SIG-M5 treated with dmso at 0.1 percent for 504 hours (cell line): ENCODE results near the gene ZNF226.
"Not testable (repeated sequence)": the region's sequence is repeated elsewhere in the genome, so short reads cannot be mapped to it uniquely, and the experiment has no call there.

Experiments
- DNase-seq: peaks from one replicate; lab custom pipeline; 2025; ENCODE audit not compliant: unreplicated experiment; lab: John Stamatoyannopoulos, UW

Gene ZNF226

DNA sequence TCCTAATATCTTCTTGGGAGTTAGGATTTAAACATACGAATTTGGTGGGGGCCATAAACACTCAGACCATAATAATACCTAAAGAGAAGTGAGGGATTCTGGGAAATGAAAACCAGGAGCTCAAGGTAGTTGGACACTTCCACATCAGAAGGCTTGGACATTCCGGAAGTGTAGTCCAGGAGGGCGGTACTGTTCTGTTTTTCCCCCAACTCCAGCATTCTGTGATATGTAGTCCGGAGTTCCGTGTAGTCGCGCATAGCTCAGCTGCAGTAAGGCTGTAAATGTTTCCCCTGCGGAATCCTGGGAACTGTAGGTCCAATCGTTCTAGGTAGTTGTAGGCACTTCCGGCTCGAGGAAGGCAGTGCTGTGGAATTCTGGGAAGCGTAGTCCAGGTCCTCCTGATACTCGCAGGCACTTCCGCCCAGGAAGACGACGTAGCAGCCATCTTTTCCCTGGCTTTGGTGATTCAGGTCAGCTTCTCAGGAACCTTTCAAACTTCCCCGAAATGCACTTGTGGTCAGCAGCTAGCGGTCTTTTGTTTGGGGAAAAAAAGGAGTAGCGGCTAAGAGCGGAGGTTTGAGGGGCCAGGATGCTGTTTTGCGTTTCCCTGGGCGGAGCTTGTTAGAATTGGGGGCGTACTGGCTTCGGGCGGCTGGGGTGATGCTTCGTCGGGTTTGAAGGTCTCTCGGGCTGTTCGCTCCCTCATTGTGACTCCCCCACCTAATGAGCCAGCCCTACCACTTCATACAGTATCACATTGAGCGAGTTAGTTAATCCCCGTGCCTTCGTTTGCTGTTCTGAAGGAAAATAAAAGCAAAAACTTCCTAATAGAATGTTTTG lies at the start of gene ZNF226:
TSS of gene ZNF226 (plus strand) at position 428 of the 840 bp plus-strand sequence. CDS start 4,981 bp downstream, outside the sequence.
- DNase-seq = peak; percentile 98

DNA sequence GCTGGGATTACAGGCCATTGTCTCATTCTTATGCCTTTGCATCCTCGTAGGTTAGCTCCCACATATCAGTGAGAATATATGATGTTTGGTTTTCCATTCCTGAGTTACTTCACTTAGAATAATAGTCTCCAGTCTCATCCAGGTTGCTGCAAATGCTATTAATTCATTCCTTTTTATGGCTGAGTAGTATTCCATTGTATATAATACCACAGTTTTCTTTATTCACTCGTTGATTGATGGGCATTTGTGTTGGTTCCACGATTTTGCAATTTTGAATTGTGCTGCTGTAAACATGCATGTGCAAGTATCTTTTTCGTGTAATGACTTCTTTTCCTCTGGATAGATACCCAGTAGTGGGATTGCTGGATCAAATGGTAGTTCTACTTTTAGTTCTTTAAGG lies 43.7 kb upstream of the ZNF226 start:
- DNase-seq = not testable (repeated sequence)

DNA sequence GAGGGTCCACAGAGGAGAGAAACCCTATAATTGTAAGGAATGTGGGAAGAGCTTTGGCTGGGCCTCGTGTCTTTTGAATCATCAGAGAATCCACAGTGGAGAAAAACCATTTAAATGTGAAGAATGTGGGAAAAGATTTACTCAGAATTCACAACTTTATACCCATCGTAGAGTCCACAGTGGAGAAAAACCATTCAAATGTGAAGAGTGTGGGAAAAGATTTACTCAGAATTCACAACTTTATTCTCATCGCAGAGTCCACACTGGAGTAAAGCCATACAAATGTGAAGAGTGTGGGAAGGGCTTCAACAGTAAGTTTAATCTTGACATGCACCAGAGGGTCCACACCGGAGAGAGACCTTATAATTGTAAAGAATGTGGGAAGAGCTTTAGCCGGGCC lies 32.9 kb upstream of the ZNF226 start:
- DNase-seq = no peak

DNA sequence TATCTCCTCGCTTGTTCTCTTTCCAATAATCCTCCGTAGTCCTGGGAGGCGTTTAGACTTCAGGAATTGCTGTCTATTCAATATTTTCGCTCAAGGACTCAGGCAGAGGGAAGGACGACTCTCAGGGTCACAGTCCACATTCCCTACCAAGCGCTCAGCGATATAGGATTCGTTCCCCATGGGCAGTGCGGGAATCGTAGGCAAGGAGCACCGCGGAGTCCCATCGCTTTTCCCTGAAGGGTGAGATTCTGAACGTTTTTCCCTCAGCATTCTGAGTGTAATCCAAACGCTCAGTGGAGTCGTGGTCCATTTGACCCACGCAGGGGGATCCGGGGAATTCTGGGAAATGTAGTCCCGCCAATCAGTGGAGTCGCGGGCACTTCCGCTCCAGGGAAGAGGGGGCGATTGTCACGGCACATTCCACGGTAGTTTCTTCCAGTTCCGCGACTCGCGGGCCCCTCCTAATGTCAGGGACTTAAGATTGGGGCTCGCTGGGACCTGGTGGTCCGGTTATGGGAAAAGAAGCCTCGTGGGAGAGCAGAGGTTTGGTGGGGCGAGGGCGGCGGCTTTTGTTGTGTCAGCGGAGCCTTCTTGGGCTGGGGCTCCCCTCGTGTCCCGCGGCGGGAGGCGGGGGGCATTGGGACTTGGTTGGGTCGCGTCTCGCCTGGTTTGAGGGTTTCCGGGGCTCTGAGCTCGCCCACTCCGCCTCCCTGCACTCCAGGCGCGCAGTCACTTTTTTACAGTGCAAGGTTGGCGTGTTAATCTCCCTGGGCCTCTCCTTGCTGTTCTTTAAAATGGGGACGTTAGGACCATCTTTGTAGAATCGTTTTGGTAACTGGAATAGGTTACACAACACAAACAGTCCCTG lies 23.5 kb upstream of the ZNF226 start, which contains the start of gene ZNF234:
TSS of gene ZNF234 (plus strand) at position 364 of the 868 bp plus-strand sequence. CDS start 3,079 bp downstream, outside the sequence.
- DNase-seq = peak; percentile 49

DNA sequence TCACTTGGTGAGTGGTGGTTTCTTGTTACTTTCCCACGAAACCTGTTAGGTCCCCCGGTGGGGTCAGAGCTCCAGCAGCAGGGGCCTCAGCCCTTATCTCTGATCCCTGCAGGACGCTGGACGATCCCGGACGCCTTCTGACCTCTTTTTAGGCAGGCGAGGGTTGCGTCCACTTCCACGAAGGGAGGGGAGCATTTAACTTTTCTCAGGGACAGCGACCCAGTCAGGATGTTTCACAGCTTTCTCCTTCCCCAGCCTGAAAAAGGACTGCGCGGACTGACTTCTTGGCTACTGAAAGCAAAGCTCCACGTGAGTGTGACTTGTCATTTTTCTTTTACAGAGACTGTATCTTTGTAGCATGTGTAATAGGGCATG lies 22.9 kb upstream of the ZNF226 start:
- DNase-seq = no peak

DNA sequence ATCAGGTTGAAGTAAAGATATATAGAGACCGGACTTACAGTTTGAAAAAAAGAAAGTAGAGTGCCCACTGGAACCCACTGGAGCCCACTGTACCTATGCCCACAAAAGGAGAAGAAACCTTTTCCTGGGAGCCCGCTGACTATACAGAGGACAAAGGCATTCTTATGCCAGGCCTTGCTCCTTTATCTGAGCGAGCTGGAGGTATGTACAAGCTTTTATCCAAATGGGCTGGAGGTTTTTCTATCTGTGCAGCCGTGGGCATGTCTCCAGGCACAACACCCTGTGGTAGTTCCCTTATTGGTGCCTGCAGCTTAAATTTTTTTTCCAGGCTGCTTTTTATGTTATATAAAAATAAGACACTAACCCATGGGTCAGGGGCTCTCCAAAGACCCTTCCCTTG lies 15.1 kb upstream of the ZNF226 start:
- DNase-seq = no peak

DNA sequence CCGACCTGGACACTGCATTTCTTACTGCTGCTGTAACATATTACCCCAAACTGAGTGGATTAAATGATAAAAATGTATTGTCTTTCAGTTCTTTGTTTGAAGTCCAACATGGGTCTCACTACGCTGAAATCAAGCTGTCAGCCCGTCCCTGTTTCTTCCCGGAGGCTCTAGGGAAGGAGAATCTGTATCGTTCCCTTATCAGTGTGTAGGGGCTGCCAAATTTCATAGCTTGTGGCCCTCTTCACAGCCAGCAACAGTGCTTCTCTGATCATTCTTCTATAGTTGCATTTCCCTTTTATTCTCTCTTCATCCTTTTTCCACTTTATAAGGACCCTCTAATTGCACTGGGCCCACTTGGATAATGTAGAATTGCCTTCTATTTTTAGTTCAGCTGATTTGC lies 13.4 kb upstream of the ZNF226 start:
- DNase-seq = no peak

DNA sequence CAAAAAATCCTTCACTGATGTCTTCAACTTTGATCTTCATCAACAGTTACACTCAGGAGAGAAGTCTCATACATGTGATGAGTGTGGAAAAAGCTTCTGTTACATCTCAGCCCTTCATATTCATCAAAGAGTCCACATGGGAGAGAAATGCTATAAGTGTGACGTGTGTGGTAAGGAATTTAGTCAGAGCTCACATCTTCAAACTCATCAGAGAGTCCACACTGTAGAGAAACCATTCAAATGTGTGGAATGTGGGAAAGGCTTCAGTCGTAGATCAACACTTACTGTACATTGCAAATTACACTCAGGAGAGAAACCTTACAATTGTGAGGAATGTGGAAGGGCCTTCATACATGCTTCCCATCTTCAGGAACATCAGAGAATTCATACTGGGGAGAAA lies 8.4 kb upstream of the ZNF226 start:
- DNase-seq = no peak

DNA sequence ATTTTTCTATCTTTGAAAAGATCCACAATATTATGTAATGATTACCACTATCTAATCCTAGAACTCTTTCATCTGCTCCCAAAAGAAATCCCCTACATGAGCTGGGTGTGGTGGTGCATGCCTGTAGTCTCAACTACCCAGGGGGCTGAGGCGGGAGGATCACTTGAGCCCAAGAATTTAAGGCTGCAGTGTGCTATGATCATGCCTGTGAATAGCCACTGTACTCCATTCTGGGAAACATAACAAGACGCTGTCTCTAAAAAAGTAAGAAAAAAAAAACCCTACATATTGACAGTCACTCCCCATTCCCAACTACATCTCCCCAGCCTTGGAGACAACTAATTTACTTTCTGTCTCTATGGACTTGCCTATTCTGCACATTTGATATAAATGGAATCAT lies 1.1 kb upstream of the ZNF226 start:
- no peak for DNase-seq

DNA sequence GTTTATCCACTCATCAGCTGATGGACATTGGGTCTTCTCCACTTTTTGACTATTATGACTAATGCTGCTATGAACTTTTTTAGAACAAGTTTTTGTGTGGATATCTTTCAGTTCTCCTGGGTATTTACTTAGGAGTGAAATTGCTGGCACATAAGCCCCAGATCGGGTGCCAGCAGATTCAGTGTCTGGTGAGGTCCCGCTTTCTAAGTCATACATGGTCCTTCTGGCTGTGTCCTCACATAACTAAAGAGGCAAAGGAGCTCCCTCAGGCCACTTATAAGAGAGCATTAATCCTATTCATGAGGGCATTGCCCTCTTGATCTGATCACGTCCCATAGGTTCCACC lies 600 bp upstream of the ZNF226 start:
- DNase-seq = no peak

DNA sequence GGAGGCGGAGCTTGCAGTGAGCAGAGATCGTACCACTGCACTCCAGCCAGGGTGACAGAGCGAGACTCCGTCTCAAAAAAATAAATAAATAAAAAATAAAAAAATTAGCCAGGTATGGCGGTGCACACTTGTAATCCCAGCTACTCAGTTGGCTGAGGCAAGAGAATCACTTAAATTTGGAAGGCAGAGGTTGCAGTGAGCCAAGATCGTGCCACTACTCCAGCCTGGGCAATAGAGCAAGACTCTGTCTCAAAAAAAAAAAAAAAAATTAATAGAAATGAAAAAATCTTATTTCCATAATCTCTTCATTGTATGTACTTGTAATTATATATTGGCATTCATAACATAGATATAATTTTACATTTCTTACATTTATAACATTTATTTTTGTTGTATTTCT lies 5.8 kb downstream of the ZNF226 start:
- not testable (repeated sequence) for DNase-seq

DNA sequence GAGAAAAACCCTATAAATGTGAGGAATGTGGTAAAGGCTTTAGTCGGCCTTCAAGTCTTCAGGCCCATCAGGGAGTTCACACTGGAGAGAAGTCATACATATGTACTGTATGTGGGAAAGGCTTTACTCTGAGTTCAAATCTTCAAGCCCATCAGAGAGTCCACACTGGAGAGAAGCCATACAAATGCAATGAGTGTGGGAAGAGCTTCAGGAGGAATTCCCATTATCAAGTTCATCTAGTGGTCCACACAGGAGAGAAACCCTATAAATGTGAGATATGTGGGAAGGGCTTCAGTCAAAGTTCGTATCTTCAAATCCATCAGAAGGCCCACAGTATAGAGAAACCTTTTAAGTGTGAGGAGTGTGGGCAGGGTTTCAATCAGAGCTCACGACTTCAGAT lies 11.7 kb downstream of the ZNF226 start:
- no peak for DNase-seq

DNA sequence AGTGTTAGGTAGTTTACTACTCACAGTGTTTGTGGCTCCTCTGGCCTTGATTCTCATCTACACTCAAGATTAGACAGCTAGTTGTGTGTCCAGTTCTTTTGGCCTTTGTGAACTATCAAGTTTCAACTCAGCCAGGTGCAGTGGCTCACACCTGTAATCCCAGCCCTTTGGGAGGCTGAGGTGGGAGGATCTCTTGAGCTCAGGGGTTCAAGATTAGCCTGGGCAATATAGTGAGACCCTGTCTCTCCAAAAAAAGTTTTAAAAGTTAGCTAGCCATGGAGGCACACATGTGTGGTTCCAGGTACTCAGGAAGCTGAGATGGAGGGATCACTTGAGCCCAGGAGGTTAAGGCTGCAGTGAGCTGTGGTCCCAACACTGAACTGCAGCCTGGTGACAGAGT lies 16.1 kb downstream of the ZNF226 start:
- DNase-seq = no peak

DNA sequence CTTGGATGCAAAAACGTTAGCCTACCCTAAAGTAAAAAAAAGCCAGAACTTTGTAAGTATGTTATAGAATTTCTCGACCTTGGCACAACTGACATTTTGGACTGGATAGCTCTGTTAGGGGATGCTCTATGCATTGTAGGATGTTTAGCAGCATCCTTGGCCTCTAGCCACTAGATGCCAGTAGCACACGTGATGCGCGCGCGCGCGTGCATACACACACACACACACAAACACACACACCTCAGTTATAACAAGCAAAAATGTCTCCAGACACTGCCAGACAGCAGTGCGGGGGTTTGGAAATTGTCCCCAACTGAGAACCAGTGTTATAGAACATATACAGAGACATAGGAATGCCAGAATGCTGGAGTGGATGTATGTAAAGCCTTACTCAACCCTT lies 17.2 kb downstream of the ZNF226 start:
- DNase-seq = no peak

DNA sequence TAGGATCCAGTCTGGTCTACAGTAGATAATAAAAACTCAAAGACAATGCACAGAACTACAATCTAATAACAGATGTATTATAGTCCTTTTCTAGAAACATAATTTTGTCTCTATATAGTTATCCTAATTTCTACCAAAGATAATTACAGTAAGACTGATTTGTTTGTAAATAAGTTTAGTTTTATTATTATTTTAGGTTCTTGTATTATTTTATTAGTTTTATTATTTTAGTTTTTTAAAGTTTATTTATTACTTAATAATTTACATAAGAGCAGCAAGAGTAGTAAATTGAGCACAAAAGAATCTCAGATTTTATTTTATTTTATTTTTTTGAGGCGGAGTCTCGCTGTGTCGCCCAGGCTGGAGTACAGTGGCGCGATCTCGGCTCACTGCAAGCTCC lies 25.1 kb downstream of the ZNF226 start:
- DNase-seq = no peak

DNA sequence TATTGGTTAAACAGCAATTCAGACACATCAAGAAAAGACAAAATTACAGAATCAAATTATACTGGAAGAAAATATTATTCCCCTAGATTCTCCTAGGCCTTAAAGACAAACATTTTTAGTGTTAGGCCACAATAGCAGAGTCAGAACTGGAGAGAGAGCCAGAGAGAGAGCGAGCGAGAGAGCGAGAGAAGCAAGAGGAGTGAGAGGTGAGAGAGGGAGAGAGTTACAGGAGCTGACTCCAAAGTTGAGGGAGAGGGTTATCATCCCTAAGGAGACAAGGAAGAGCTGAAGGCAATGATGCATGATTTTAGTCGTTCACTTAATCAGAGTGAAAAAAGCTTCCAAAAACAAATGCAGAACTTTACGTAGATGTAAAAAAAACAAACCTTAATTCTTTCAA lies 27.2 kb downstream of the ZNF226 start:
- no peak for DNase-seq

DNA sequence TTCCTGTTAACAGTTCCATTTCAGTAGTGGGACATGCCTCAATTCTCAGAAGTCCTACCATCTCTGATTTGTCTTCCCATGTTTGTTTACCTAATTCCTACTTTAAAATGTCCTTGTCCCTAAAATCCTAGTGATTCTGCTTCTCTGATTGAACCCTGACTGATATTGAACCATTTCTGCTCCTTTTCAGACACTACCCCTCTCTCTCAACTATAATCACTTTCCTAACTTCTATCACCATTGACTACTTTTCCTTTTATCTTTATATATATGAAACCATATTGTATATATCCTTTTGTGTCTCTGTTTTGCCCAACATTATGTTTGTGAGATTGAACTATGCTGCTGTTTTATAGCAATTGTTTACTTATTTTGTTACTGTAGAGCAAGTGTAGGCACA lies 31.9 kb downstream of the ZNF226 start:
- no peak for DNase-seq

DNA sequence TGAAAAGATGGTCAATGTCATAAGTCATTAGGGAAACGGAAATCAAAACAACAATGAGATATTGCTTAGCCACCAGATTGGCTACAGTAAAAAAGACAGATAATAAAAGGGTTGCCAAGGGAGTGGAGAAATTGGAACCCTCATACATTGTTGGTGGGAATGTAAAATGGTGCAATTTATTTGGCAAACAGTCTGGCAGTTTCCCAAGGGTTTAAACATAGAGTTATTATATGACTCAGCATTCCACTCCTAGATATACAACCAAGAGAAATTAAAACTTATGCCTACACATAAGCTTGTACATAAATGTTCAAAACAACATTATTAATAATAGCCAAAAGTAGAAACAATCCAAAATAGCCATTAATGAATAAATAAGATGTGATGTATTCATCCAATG lies 37.6 kb downstream of the ZNF226 start:
- no peak for DNase-seq

DNA sequence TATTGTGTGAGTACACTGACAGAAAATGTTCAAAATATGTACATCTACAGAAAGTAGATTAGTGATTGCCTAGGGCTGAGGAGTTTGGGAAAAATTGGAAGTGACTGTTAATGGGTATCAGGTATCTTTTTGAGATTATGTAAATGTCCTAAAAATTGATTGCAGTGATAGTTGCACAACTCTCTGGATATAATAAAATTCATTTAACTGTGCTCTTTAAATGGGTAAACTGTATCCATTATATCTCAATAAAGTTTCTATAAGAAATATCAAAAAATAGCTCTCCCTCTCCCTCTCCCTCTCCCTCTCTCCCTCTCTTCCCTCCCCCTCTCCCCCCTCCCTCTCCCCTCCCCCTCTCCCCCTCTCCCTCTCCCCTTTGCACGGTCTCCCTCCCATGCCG lies 38.1 kb downstream of the ZNF226 start:
- no peak for DNase-seq

DNA sequence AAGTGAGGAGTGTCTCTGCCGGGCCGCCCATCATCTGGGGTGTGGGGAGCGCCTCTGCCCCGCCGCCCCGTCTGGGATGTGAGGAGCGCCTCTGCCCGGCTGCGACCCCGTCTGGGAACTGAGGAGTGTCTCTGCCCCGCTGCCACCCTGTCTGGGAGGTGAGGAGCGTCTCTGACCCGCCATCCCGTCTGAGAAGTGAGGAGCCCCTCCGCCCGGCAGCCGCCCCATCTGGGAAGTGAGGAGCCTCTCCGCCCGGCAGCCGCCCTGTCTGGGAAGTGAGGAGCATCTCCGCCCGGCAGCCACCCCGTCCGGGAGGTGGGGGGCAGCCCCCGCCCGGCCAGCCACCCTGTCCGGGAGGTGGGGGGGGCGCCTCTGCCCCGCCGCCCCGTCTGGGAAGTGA lies 39.0 kb downstream of the ZNF226 start:
- DNase-seq = not testable (repeated sequence)

DNA sequence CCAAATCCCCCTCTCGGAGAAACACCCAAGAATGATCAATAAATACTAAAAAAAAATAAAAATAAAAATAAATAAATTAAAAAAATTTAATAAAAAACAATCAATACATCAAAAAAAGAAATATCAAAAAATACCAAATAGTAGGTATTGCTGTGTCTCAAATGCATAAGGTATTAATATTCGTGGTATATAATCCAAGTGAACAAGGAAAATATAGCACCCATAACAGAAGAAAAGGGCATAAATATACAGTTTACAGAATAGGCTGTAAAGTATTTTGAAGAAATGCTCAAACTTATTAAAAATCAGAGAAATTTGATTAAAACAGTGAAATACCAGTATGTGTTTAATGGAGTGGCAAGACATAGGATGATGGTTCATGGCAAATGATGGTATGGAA lies 39.9 kb downstream of the ZNF226 start:
- DNase-seq = no peak

DNA sequence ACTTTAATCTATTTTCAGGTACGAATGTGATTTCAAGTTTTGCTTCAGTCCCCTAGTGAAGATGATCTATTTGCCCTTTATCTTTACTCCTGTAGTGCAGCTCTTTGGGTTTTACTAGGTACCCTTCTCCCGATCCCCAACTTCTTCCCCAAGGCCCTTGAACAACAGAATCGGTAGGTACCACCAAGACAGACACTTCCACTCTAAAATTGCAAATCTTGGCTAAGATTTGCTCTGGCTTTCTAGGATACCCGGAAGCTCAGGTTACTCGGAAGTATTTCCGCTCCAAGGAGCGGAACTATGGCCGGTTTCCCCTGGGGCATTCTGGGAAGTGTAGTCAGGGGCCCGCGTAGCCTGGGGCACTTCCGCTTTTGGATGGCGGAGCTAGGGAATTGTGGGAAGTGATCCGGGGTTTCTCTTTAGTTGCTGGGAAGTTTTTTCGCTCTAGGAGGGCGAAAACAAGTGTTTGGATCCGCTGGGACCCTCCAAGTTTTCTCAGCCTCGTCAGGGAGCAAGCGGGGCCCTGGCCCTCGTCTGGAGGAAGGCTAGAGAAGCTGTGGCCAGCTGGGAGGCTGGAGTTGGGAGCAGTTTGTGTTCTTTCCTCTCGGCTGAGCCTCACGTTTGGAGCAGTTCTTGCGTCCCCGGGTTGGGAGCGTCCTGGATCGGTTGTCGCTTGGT lies 42.4 kb downstream of the ZNF226 start:
- DNase-seq = peak; percentile 94
